Measurements from ENCODE around the gene DNPH1. TPM values are rescaled to one million over a fixed set of nuclear protein-coding genes. Genes with fewer than 3 reads are reported as not detected.

DNPH1 gene
- total RNA-seq, 1 donor from 2014 or later = 3.5 TPM

DNA sequence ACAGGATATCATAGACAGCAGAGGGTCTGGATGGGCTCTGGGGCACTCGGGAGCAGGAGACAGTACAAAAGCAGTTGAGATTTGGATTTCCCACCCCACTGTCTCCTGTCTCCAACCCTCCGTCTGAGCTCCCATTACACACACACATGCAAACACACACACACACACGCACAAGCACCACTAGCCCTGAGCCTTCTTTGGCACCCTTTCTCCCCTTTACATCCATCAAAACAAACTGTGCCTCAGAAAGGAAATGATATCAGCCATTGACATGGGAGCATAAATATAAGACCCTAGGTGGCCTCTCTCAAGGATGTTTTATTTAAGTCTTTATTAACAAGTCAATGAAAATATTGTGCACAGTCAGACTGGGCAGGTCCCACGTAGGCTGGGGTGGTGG, 31.5 kb upstream of the DNPH1 start:
- H3K27ac Mint-ChIP-seq (ENCODE audit: unreplicated experiment) = no peak overlapping the region
- no peak overlapping the region for H3K4me3 Mint-ChIP-seq (ENCODE audit: unreplicated experiment)
- H3K9me3 Mint-ChIP-seq (ENCODE audit: unreplicated experiment) = peaks cover 11% of the 10 kb centered on the region
- H3K27me3 Mint-ChIP-seq (ENCODE audit: unreplicated experiment) = peaks cover 19% of the 10 kb centered on the region
- peaks cover under 1% of the 10 kb centered on the region for H3K4me1 Mint-ChIP-seq (ENCODE audit: low read depth, unreplicated experiment)
- DNase-seq = no peak
- TF ChIP-seq, protein P1, sequence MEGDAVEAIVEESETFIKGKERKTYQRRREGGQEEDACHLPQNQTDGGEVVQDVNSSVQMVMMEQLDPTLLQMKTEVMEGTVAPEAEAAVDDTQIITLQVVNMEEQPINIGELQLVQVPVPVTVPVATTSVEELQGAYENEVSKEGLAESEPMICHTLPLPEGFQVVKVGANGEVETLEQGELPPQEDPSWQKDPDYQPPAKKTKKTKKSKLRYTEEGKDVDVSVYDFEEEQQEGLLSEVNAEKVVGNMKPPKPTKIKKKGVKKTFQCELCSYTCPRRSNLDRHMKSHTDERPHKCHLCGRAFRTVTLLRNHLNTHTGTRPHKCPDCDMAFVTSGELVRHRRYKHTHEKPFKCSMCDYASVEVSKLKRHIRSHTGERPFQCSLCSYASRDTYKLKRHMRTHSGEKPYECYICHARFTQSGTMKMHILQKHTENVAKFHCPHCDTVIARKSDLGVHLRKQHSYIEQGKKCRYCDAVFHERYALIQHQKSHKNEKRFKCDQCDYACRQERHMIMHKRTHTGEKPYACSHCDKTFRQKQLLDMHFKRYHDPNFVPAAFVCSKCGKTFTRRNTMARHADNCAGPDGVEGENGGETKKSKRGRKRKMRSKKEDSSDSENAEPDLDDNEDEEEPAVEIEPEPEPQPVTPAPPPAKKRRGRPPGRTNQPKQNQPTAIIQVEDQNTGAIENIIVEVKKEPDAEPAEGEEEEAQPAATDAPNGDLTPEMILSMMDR (IDR thresholded peaks at IDR 0.05; ENCODE audit: partially characterized antibody, unreplicated experiment) = no peak
- H3K36me3 Mint-ChIP-seq (ENCODE audit: unreplicated experiment) = peaks cover 8% of the 10 kb centered on the region

DNA sequence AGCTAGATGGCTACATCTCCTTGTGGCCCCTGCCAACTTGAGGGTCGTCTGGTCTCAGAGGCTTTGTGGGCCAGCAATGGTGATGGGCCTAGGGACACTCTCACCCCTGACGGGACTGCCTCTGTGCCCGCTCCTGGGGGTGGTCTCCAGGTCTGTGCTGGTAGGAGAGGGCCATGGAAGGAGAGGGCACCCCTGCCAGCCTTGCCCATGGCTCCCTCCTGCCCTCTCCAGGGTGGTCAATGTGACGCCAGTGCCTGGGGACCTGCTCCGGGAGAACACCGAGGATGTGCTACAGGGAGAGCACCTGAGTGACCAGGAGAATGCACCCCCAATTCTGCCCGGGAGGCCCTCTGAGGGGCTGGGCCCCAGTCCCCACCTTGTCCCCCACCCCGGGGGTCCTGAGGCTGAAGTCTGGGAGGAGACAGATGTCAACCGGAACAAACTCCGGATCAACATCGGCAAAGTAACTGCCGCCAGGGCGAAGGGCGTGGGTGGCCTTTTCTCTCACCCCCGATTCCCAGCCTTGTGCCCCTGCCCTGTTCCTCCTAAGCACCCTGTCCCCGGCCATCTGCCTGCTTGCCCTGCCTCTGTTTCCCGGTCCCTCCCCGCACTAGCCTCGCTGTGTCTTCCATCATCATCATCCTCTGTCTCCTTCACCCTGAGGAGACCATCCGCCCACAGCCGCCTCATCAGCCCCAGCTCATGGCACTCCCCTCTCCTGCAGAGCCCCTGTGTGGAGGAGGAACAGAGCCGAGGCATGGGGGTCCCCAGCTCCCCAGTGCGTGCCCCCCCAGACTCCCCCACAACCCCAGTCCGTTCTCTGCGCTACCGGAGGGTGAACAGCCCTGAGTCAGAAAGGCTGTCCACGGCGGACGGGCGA, 29.8 kb upstream of the DNPH1 start:
- TF ChIP-seq, protein P1 (IDR thresholded peaks at IDR 0.05; ENCODE audit: partially characterized antibody, unreplicated experiment) = no peak
- Mint-ChIP-seq H3K27me3 (ENCODE audit: unreplicated experiment) (peaks cover 18% of the 10 kb centered on the region), H3K9me3 (ENCODE audit: unreplicated experiment) (peaks cover 13% of the 10 kb centered on the region), H3K27ac (ENCODE audit: unreplicated experiment) (no peak overlapping the region), H3K36me3 (ENCODE audit: unreplicated experiment) (peaks cover 13% of the 10 kb centered on the region), H3K4me3 (ENCODE audit: unreplicated experiment) (no peak overlapping the region), H3K4me1 (ENCODE audit: low read depth, unreplicated experiment) (peaks cover 2% of the 10 kb centered on the region)
- DNase-seq = no peak

DNA sequence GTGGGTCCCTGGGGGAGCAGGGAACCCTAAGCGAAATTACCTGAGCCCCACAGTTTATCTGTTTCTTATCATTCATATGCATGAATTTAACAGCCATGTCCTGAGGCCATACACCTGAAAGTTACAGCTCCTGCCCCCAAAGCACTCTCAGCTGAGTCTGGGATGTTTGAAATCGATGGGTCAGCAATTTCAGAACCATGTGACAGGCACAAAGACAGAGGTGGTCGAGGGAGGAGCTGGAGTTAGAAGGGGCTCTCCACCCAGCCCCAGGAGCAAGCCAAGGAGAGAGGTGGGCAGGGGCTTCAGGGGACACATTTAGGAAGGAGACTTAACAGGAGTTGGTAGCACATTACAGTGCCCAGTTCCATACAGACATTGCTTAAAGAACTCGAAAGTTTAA, 28.9 kb upstream of the DNPH1 start:
- Mint-ChIP-seq H3K4me1 (ENCODE audit: low read depth, unreplicated experiment) (peaks cover 2% of the 10 kb centered on the region), H3K36me3 (ENCODE audit: unreplicated experiment) (peaks cover 13% of the 10 kb centered on the region), H3K9me3 (ENCODE audit: unreplicated experiment) (peaks cover 13% of the 10 kb centered on the region), H3K4me3 (ENCODE audit: unreplicated experiment) (no peak overlapping the region), H3K27ac (ENCODE audit: unreplicated experiment) (no peak overlapping the region), H3K27me3 (ENCODE audit: unreplicated experiment) (peaks cover 16% of the 10 kb centered on the region)
- TF ChIP-seq, protein P1 (IDR thresholded peaks at IDR 0.05; ENCODE audit: partially characterized antibody, unreplicated experiment) = no peak
- no peak for DNase-seq

DNA sequence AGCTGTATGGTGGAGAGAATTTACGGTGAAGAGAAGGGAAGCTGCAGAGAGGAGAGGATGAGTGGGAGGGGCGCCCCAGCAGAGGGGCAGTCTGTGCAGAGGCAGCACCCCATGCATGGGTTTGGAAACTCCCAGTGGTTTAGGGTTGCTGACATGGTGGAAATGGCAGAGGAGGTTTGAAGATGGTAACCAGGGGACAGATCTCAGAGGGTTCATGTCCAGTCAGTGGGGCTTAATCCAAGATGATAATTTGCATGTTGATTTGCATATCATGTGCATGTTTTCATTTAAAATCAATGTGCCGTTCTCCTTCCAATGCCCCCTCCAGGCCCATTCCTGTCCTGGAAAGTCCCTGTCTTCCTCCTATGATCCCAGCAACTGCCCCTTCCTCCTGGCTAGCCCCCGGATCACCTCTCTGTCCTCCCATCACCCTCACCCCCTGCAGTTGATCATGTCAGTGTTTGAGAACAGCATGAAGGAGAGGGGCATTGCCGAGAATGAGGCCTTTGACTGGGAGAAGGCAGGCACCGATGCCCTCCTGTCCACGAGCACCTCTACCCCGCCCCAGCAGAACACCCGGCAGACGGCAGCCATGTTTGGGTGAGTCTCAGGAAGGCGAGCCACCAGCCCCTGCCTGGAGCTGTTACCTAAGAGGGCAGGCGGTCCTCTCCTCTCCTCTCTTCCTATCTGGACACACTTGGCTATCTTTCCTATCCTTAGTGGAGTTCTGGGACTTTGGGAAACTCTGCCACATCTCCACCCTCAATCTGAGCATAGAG, 28.3 kb upstream of the DNPH1 start:
- TF ChIP-seq, protein P1 (IDR thresholded peaks at IDR 0.05; ENCODE audit: partially characterized antibody, unreplicated experiment) = no peak
- Mint-ChIP-seq H3K36me3 (ENCODE audit: unreplicated experiment) (peaks cover 13% of the 10 kb centered on the region), H3K9me3 (ENCODE audit: unreplicated experiment) (peaks cover 15% of the 10 kb centered on the region), H3K27me3 (ENCODE audit: unreplicated experiment) (peaks cover 20% of the 10 kb centered on the region), H3K4me3 (ENCODE audit: unreplicated experiment) (no peak overlapping the region), H3K4me1 (ENCODE audit: low read depth, unreplicated experiment) (peaks cover 2% of the 10 kb centered on the region), H3K27ac (ENCODE audit: unreplicated experiment) (no peak overlapping the region)
- no peak for DNase-seq
